GM12892 (cell line): ENCODE results near the gene HPN.

ENCODE experiments used
- POLR2A ChIP-seq: IDR thresholded peaks from 2 replicates; pipeline ENCODE4 v1.6.1; 2011; ENCODE audit warnings: low read depth, low read length, control low read depth
- TAF1 ChIP-seq: IDR thresholded peaks from 2 replicates; pipeline ENCODE4 v1.6.1; 2011; ENCODE audit warnings: low read depth, mild to moderate bottlenecking, control low read depth, low read length, borderline replicate concordance

- TF ChIP-seq POLR2A (no peak), TAF1 (no peak)
These were observed 10.3 kb downstream of the HPN start for GRCh38 chr19:35051796-35052195.
